ENCODE results near the gene MC4R.
"Not testable (repeated sequence)": the region's sequence is repeated elsewhere in the genome, so short reads cannot be mapped to it uniquely, and the experiment has no call there.

The MC4R gene

GRCh38 chr18:60372596-60372995 is at the start of gene MC4R:
MC4R (minus strand) TSS chr18:60372775; CDS start chr18:60372349, 426 bp downstream.
- no peak for DNase-seq

GRCh38 chr18:60422306-60422705 is 49.7 kb upstream of the MC4R start:
- not testable (repeated sequence) for DNase-seq

- no peak for DNase-seq
These were observed 49.0 kb upstream of the MC4R start for GRCh38 chr18:60421356-60422118.

- no peak for DNase-seq
These were observed 45.4 kb upstream of the MC4R start for GRCh38 chr18:60417946-60418345.

GRCh38 chr18:60413944-60414547 is 41.5 kb upstream of the MC4R start:
- no peak for DNase-seq

- no peak for DNase-seq
These were observed 39.1 kb upstream of the MC4R start for GRCh38 chr18:60411715-60412114.

- DNase-seq, result no peak
These were observed 34.1 kb upstream of the MC4R start for GRCh38 chr18:60406721-60407120.

- DNase-seq, result no peak
These were observed 32.0 kb upstream of the MC4R start for GRCh38 chr18:60404486-60405085.

GRCh38 chr18:60401346-60401745 is 28.8 kb upstream of the MC4R start:
- DNase-seq, result no peak

- DNase-seq, result no peak
These were observed 19.1 kb upstream of the MC4R start for GRCh38 chr18:60391571-60392226.

GRCh38 chr18:60389314-60389713 is 16.7 kb upstream of the MC4R start:
- DNase-seq, result no peak

GRCh38 chr18:60385693-60386092 is 13.1 kb upstream of the MC4R start:
- DNase-seq, result no peak

GRCh38 chr18:60383893-60384292 is 11.3 kb upstream of the MC4R start:
- no peak for DNase-seq

GRCh38 chr18:60377778-60378469 is 5.3 kb upstream of the MC4R start:
- DNase-seq, result no peak

- no peak for DNase-seq
These were observed 443 bp downstream of the MC4R start for GRCh38 chr18:60372132-60372531.

- no peak for DNase-seq
These were observed 14.1 kb downstream of the MC4R start for GRCh38 chr18:60358516-60358915.

GRCh38 chr18:60350941-60351340 is 21.6 kb downstream of the MC4R start:
- no peak for DNase-seq

- no peak for DNase-seq
These were observed 22.4 kb downstream of the MC4R start for GRCh38 chr18:60350150-60350549.

GRCh38 chr18:60347526-60348045 is 25.0 kb downstream of the MC4R start:
- DNase-seq, result no peak

- no peak for DNase-seq
These were observed 33.6 kb downstream of the MC4R start for GRCh38 chr18:60339018-60339417.

- DNase-seq, result no peak
These were observed 40.7 kb downstream of the MC4R start for GRCh38 chr18:60331890-60332289.

GRCh38 chr18:60329131-60329530 is 43.4 kb downstream of the MC4R start:
- DNase-seq, result no peak

- DNase-seq, result no peak
These were observed 44.7 kb downstream of the MC4R start for GRCh38 chr18:60327880-60328279.

Measured in CD4-positive, alpha-beta T cell treated with Interleukin-21 for 1 hour (primary cell).